Activated CD4-positive, CD25-positive, alpha-beta regulatory T cell treated with anti-CD3 and anti-CD28 coated beads, Interleukin-2, amount 50 U/mL, for 16 hours (primary cell): ENCODE data around the gene STARD10.
"Not testable (repeated sequence)": the region's sequence is repeated elsewhere in the genome, so short reads cannot be mapped to it uniquely, and the experiment has no call there.

ENCODE experiments used
- DNase-seq: peaks from one replicate; pipeline ENCODE4 v3.0.0-alpha.2; 2020; ENCODE audit warnings: low read depth, low spot score

STARD10 gene

DNA sequence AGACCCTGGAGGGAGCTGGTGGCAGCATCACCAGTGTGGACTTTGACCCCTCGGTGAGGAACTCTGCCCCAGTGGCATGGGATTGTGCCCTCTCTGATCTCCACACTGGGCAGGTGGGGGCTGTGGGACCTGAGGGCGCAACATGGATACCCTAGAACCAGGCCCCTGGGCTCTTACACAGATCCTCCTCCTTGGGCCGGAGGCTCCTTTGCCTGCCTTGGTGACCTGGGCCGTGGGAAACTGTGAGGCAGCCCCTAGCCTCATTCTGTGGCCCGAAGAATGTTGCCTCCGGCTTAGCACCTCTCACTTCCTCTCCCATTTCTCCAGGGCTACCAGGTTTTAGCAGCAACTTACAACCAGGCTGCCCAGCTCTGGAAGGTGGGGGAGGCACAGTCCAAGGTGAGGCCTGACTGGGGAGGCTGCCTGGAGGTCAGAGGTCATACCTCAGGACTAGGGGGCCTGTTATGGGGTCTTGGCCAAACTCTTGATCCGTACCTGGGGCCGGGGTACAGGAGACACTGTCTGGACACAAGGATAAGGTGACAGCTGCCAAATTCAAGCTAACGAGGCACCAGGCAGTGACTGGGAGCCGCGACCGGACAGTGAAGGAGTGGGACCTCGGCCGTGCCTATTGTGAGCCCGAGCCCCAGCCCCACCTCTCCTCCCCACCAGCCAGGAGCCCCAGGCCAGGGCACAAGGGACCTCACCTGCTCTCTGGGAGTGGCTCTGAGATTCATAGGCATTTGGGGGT is 32.5 kb upstream of the STARD10 start:
- no peak for DNase-seq

DNA sequence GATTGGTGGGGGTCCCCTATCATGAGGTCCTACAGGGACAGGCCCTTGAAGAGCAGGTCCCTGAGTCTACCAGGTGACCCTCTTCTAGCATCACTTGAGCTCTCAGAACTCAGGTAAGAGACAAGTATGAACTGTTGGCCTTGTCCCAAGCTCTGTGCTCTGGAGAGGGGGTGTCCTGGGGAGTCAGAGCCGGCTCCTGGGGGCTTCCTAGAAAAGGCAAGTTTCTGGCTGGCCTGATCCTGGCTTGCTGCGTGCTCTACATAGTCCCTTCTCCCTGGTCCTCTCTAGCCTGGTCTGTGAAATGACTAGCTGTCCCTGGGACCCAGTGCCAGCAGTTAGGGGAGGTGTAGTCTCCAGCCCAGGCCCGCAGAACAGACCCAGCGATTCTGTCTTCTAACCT is 31.8 kb upstream of the STARD10 start:
- no peak for DNase-seq

- DNase-seq, result no peak
These were observed 31.1 kb upstream of the STARD10 start for GRCh38 chr11:72824811-72825505.

GRCh38 chr11:72824020-72824419 is 30.2 kb upstream of the STARD10 start:
- no peak for DNase-seq

DNA sequence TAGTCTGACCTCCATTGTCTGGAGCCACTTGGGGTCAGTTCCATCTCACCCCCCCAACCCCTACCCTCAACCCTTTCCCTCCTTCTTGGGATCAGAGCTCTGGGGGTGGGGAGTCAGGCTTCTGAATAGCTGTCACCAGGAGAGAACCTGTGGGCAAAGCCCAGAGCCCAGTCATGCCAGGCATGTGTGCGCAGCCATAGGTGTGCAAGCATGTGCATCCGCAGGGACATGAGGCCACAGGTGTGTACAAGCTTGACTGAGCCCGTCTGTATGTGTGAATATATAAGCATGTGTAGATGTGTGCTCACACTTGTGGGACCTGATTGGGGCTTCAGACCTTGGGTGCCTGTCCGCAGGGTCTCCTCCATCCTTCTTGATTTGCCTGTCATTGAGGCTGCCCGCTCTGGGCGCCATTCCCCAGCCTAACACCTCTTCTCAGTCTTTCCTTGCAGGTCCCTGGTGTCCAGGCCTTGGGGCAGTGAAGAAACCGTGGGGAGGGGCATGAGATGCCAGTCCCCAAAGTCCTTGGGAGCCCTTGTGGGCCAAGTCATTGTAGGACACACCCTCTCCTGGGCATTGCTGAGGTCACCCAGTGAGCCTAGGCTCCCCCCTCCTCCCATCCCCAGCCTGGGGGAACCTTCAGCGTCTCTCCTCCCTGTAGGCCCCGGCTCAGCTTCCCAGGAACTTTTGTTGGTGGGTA is 29.4 kb upstream of the STARD10 start:
- DNase-seq, result no peak

- DNase-seq, result peak; percentile 62
These were observed 28.3 kb upstream of the STARD10 start for GRCh38 chr11:72821920-72822799.

GRCh38 chr11:72821221-72821919 is 27.5 kb upstream of the STARD10 start:
- no peak for DNase-seq

DNA sequence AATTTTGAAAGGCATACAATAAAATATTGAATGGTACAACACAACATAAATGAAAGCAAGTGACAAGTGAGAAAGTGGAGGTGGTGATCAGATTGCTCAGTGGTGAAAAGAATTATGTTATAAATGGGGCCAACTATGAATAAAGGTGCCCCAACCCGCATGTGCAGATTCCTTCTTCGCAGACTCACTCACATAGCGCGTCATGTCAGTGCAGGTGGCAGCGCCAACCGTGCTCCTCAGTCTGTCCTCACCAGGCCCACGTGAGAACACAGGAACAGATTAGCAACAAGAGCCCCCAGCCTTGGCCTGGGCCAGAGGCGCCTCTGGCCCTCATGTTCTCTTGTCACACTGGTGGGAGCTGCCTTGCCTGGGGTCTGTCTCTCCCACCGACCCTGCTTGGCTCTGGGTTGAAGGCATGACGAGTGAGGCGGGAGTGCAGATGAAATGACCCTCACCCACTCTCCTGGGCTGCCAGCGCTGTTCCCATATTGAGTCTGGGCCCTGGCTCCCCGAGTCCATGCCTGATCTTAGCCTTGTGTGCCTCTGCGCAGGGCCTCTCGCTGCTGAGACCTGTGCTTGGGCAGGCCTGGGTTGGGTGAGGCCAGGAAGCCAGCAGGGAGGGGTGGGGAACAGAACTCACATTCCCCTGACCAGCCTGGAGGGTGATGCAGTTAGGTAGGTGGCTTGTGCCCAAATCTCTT is 26.7 kb upstream of the STARD10 start:
- DNase-seq, result no peak

GRCh38 chr11:72818971-72819370 is 25.1 kb upstream of the STARD10 start:
- DNase-seq, result no peak

- no peak for DNase-seq
These were observed 24.1 kb upstream of the STARD10 start for GRCh38 chr11:72817966-72818365.

- DNase-seq, result no peak
These were observed 22.6 kb upstream of the STARD10 start for GRCh38 chr11:72816404-72816990.

DNA sequence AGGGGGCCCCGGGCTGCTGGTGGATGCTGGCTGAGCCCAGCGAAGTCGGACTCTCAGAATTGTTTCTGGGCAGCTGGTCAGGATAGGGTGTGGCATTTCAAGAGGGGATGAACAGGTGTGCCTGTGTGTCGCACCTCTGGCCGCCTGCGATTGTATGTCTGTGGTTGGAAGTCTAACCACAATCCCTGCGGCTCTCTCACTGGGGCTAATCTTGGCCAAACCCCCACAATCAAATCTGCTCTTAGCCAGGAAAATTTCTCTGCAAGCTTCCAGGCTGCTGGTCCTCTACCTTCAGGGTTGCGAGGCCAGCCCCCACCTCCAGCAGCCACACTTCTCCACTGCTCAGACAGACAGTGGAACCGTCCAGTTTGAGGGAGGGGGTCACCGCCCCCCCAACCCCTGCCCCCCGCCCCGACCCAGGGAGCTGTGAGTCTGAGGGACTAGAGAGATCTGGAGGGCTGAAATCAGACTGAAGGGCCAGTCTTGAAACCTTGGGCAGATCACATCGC is 21.3 kb upstream of the STARD10 start:
- no peak for DNase-seq

GRCh38 chr11:72814286-72815109 is 20.7 kb upstream of the STARD10 start, which contains the start of gene ATG16L2:
Gene ATG16L2 (plus strand): TSS chr11:72814411. CDS start chr11:72814446, 35 bp downstream.
- DNase-seq, result peak; percentile 75

- no peak for DNase-seq
These were observed 20.0 kb upstream of the STARD10 start for GRCh38 chr11:72813740-72814285.

DNA sequence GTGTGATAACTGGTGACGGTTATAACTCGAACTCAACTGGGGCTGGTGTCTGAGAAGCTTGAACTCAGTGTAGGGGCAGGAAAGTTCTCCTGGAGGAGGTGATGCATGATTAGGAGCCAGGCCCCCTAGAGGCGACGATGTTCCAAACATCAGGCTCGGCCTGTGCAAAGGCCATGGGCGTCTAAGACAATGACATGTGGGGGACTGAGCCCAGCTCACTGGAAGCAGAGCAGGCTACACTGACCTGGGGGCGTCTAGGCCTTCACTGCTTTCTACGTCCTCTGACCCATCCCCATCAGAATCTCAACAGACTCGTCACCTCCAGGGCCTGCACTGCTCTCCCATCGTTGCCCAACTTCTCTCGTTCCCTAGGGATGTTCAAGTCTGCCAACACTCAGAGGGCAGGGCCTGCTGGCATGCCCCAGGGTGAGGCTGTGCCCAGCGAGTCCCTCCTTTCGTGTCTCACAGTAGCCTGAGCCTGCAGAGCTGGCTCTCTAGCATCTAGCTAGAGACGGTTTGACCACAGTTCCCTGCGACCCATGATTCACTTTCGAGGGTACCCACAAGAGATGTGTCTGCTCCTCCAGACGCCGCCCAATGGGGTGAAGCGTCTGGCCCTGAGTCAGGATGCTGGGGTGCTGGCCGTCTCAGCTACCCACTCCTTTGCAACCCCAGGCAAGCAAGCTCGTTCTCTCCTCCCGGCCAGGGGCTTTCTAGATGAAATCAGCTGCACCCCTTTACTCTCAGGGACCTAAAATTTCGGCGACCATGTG is 19.3 kb upstream of the STARD10 start:
- DNase-seq, result peak; percentile 47

DNA sequence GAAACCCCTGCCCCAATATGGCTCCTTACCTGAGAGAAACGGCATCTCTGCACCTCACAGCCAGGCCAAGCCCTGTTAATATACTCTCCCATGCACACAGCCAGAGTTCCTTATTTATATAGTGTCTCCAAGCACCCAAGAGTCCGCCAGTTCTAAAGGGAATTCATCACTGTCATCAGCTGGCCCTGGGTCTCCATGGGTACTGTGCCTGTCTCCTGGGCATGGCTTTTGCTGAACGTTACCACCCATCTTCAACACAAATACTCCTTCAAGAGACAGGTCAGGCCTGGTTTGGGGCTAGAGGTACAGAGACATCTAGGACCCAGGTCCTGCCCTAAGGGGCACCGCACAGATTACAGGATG is 18.7 kb upstream of the STARD10 start:
- DNase-seq, result no peak

DNA sequence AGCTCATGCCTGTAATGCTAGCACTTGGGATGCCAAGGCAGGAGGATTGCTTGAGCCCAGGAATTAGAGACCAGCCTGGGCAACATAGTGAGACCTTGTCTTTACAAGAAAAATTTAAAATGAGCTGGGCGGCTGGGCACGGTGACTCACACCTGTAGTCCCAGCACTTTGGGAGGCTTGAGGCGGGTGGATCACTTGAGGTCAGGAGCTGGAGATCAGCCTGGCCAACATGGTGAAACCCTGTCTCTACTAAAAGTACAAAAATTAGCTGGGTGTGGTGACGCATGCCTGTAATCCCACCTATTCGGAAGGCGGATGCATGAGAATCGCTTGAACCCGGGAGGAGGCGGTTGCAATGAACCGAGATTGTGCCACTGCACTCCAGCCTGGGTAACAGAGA is 17.8 kb upstream of the STARD10 start:
- not testable (repeated sequence) for DNase-seq

- DNase-seq, result no peak
These were observed 14.5 kb upstream of the STARD10 start for GRCh38 chr11:72808331-72808798.
